ENCODE measurements around the gene PTS. TPM values are rescaled to one million over a fixed set of nuclear protein-coding genes. Genes with fewer than 3 reads are reported as not detected.

Gene PTS
- total RNA-seq, result 10 to 100 TPM; 18.4 to 41.8 (median 38.0) TPM

DNA sequence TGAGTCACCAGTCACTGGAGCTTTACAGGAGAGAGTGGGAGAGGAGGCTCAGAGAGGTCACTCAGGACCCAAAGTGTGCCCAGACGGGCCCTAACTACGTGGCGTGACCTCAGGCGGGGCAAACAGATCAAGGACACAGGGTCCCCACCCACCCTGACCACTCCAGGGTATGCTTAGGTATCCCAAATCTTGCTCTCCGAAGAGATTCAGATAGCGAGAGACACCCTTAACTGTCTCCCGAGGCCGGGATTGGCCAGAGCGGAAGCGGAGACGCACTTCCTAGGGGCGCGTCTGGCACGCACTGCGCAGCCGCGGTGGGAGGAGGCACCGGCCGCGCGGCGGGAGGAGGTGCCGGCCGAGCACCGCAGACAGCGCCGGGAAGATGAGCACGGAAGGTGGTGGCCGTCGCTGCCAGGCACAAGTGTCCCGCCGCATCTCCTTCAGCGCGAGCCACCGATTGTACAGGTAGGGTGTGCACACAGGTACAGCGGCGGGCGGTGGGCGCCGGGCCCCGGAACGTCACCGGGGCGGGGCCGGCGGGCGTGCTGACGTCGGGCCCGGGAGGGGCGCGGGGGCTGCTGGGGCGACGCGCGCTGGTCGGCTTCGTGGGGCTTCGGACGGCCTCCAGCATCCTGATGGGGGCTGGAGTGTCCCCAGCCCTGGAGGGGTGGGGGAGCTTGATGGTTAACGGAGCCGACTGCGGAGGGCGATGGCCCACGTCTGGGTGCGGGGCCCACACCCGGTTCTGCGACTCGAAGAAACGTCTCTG lies at the start of gene PTS:
TSS of gene PTS (plus strand) at position 367 of the 769 bp plus-strand sequence. CDS start at position 383, 16 bp downstream.
- H3K9me3 ChIP-seq, result no peaks in the 10 kb centered on the region
- DNase-seq, result peak; percentile 28
- peak within 1 kb of the TSS; percentile 96 to 100 (median 99) for H3K27ac ChIP-seq
- H3K36me3 ChIP-seq, result peaks cover 0 to 28% (median 12%) of the 10 kb centered on the region in 3 donors
- 0% methylated on average over 1 to 7 of the region's 70 CpGs for WGBS, 2 donors
- H3K4me1 ChIP-seq, result peaks cover 13 to 48% (median 25%) of the 10 kb centered on the region in 3 donors
- peak within 1 kb of the TSS; percentile 54 to 94 (median 86) for H3K4me3 ChIP-seq
- H3K27me3 ChIP-seq, result no peaks in the 10 kb centered on the region
- peak in 2 of 6 experiments; percentile 4 to 27 for TF ChIP-seq CTCF (IDR thresholded peaks at IDR 0.05)
- TF ChIP-seq POLR2A (IDR thresholded peaks at IDR 0.05), result peak in 3 of 4 donors; percentile 88 to 97 (median 91)
- intact Hi-C loops (cut with DNase I), result no loop called here

- intact Hi-C loops (cut with DNase I), result loop anchor here (10.0 kb wide), 1 partner anchor 63 kb away; no protein-coding TSS in a partner anchor
- DNase-seq, result no peak
- 84 to 88% methylated on average over 4 of the region's 4 CpGs for WGBS, 2 donors
Observed at GRCh38 chr11:112177589-112177988, 48.6 kb upstream of the PTS start.

DNA sequence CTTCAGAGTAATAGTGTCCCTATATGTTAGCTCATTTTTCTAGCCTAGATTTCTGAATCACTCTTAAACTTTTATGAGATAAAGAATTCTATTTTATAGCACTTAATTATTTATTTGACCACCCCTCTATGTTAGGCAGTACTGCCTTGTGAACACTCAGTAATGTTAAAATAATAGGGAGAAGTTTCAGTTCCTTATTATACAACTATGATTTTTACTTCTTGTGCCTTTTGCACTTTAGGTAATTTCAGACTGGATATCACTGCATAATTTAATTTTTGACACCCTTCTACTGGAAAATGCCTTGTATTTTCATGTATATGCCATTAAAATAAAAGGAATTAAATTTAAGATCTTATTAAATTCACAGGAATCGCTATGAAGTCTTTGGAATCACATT lies 47.8 kb upstream of the PTS start:
- 82 to 83% methylated on average over 1 of the region's 1 CpG for WGBS, 2 donors
- no peak overlapping the region for H3K4me3 ChIP-seq
- no peak for TF ChIP-seq POLR2A (IDR thresholded peaks at IDR 0.05)
- TF ChIP-seq CTCF (IDR thresholded peaks at IDR 0.05), result no peak
- DNase-seq, result no peak
- H3K36me3 ChIP-seq, result no peaks in the 10 kb centered on the region
- intact Hi-C loops (cut with DNase I), result loop anchor here (10.0 kb wide), 1 partner anchor 64 kb away; no protein-coding TSS in a partner anchor
- H3K4me1 ChIP-seq, result peaks cover 0 to 17% (median 3%) of the 10 kb centered on the region in 3 donors
- no peaks in the 10 kb centered on the region for H3K9me3 ChIP-seq
- H3K27ac ChIP-seq, result no peak overlapping the region
- no peaks in the 10 kb centered on the region for H3K27me3 ChIP-seq

More at GRCh38 chr11:112177589-112177988, 48.6 kb upstream of the PTS start:
- Histone ChIP-seq H3K4me3 (no peak overlapping the region), H3K36me3 (no peaks in the 10 kb centered on the region), H3K4me1 (peaks cover 0 to 17% (median 3%) of the 10 kb centered on the region in 3 donors), H3K27ac (no peak overlapping the region), H3K27me3 (no peaks in the 10 kb centered on the region), H3K9me3 (no peaks in the 10 kb centered on the region)
- TF ChIP-seq POLR2A (IDR thresholded peaks at IDR 0.05) (no peak), CTCF (IDR thresholded peaks at IDR 0.05) (no peak)

GRCh38 chr11:112178936-112179335 lies 47.3 kb upstream of the PTS start:
- intact Hi-C loops (cut with DNase I), result loop anchor here (10.0 kb wide), 1 partner anchor 64 kb away; no protein-coding TSS in a partner anchor
- H3K4me1 ChIP-seq, result peaks cover 0 to 17% (median 3%) of the 10 kb centered on the region in 3 donors
- H3K4me3 ChIP-seq, result no peak overlapping the region
- no peaks in the 10 kb centered on the region for H3K27me3 ChIP-seq
- H3K9me3 ChIP-seq, result no peaks in the 10 kb centered on the region
- WGBS, 2 donors, result 53 to 76% methylated on average over 3 of the region's 3 CpGs
- no peak for DNase-seq
- no peaks in the 10 kb centered on the region for H3K36me3 ChIP-seq
- no peak overlapping the region for H3K27ac ChIP-seq
- TF ChIP-seq POLR2A (IDR thresholded peaks at IDR 0.05) (no peak), CTCF (IDR thresholded peaks at IDR 0.05) (no peak)

GRCh38 chr11:112179601-112180000 lies 46.6 kb upstream of the PTS start:
- no peak for DNase-seq
- Histone ChIP-seq H3K9me3 (no peaks in the 10 kb centered on the region), H3K27ac (no peak overlapping the region), H3K27me3 (no peaks in the 10 kb centered on the region), H3K4me3 (no peak overlapping the region), H3K4me1 (peaks cover 0 to 17% (median 3%) of the 10 kb centered on the region in 3 donors), H3K36me3 (no peaks in the 10 kb centered on the region)
- TF ChIP-seq CTCF (IDR thresholded peaks at IDR 0.05) (no peak), POLR2A (IDR thresholded peaks at IDR 0.05) (no peak)
- intact Hi-C loops (cut with DNase I), result loop anchor here (10.0 kb wide), 1 partner anchor 65 kb away; no protein-coding TSS in a partner anchor

Data from esophagus squamous epithelium (tissue), 5 donors.